ENCODE data around the gene ZNF215. TPM values are rescaled to one million over a fixed set of nuclear protein-coding genes. Genes with fewer than 3 reads are reported as not detected.
"Not testable (repeated sequence)": the region's sequence is repeated elsewhere in the genome, so short reads cannot be mapped to it uniquely, and the experiment has no call there.

Gene ZNF215
- total and polyA plus RNA-seq, 2 donors (not counting 3 experiments of a cell fraction or from before 2014, with no cell fraction given), result 1.2 to 2.9 TPM

DNA sequence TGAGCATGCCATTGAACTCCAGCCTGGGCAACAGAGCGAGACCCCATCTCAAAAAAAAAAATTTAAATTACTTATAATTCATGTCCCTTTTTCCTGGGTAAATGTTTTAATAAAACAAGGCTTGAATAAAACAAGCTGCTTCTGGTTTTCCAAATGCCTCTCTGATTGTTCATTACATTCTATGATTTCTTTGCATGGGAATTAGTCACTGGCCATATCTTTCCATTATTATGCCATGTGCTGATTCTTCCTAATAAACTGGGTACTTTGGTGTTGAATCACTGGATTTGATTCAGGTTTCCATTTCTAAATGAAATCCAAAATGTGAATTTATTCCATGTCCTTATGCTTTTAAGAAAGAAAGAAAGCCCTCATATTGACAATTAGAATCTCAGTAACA is 42.6 kb downstream of the ZNF215 start:
- CTCF ChIA-PET, result interaction anchor here (1.2 kb wide), 1 partner anchor 11 kb away, joined by 3 read pairs; no protein-coding TSS in a partner anchor

DNA sequence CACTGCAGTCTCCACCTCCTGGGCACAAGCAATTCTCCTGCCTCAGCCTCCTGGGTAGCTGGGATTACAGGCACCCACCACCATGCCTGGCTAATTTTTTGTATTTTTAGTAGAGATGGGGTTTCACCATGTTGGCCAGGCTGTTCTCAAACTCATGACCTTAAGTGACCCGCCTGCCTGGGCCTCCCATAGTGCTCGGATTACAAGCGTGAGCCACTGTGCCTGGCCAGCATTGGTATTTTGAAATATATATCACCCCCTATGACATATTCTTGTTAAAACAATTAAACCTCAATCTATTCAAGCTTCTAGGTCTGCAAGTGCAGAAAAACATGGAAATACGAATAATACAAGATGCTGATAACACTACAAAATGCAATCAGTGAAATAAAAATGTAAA is 43.6 kb downstream of the ZNF215 start:
- H3K9me1 ChIP-seq (replicated peaks; ENCODE audit: control insufficient read depth, extremely low read depth, insufficient read depth, low read length); FAIRE-seq; H3K27me3 ChIP-seq (ENCODE audit: control insufficient read depth in 2 of 2, insufficient read depth in 2 of 2, low read length in 2 of 2); intact Hi-C loops (cut with micrococcal nuclease); H3K27ac ChIP-seq (ENCODE audit: insufficient read depth, low read depth, low read length); H3K4me3 ChIP-seq (replicated peaks in 1 of 3; ENCODE audit: insufficient read depth in 1 of 3, low read depth in 1 of 3, low read length in 3 of 3); H4K20me1 ChIP-seq (replicated peaks; ENCODE audit: control insufficient read depth, extremely low read depth, insufficient read depth, low read length); H3K36me3 ChIP-seq (ENCODE audit: control insufficient read depth in 2 of 2, extremely low read depth in 1 of 2, insufficient read depth in 2 of 2, low read length in 2 of 2); dilution Hi-C loops (cut with MboI; ENCODE audit: extremely low pct_ligation_motif_present, low sequenced_read_pairs); POLR2A ChIA-PET; H3K79me2 ChIP-seq (ENCODE audit: control insufficient read depth, insufficient read depth, low read length); H3K4me2 ChIP-seq (ENCODE audit: insufficient read depth, low read length); H2AFZ ChIP-seq (ENCODE audit: low read depth, low read length); H3K9ac ChIP-seq (replicated peaks; ENCODE audit: extremely low read depth, insufficient read depth, low read length); BruUV-seq (replicated peaks); DNase-seq (ENCODE audit: low read depth, low spot score); H3K9me3 ChIP-seq (replicated peaks; ENCODE audit: control insufficient read depth, insufficient read depth, low read length); H3K4me1 ChIP-seq (ENCODE audit: control insufficient read depth, extremely low read depth, insufficient read depth, low read length): not testable (repeated sequence)
- CTCF ChIA-PET, result interaction anchor here (1.2 kb wide), 1 partner anchor 10 kb away, joined by 3 read pairs; no protein-coding TSS in a partner anchor

More for the DNA sequence above, 42.6 kb downstream of the ZNF215 start:
- dilution Hi-C loops (cut with MboI; ENCODE audit: extremely low pct_ligation_motif_present, low sequenced_read_pairs) (no loop called here), intact Hi-C loops (cut with micrococcal nuclease) (no loop called here)
- no peaks in the 10 kb centered on the region for H3K27me3 ChIP-seq (ENCODE audit: control insufficient read depth in 2 of 2, insufficient read depth in 2 of 2, low read length in 2 of 2)
- no peaks in the 10 kb centered on the region for H3K9me3 ChIP-seq (replicated peaks; ENCODE audit: control insufficient read depth, insufficient read depth, low read length)
- H3K27ac ChIP-seq (ENCODE audit: insufficient read depth, low read depth, low read length), result no peak overlapping the region
- no peak overlapping the region for H3K4me3 ChIP-seq (replicated peaks in 1 of 3; ENCODE audit: insufficient read depth in 1 of 3, low read depth in 1 of 3, low read length in 3 of 3)
- no peak overlapping the region for H2AFZ ChIP-seq (ENCODE audit: low read depth, low read length)
- H3K4me1 ChIP-seq (ENCODE audit: control insufficient read depth, extremely low read depth, insufficient read depth, low read length), result no peaks in the 10 kb centered on the region
- H3K36me3 ChIP-seq (ENCODE audit: control insufficient read depth in 2 of 2, extremely low read depth in 1 of 2, insufficient read depth in 2 of 2, low read length in 2 of 2), result no peaks in the 10 kb centered on the region
- no peak overlapping the region for H3K4me2 ChIP-seq (ENCODE audit: insufficient read depth, low read length)
- no peak overlapping the region for H3K9ac ChIP-seq (replicated peaks; ENCODE audit: extremely low read depth, insufficient read depth, low read length)
- no peaks in the 10 kb centered on the region for H3K9me1 ChIP-seq (replicated peaks; ENCODE audit: control insufficient read depth, extremely low read depth, insufficient read depth, low read length)
- POLR2A ChIA-PET, result no interaction called here
- no peaks in the 10 kb centered on the region for H4K20me1 ChIP-seq (replicated peaks; ENCODE audit: control insufficient read depth, extremely low read depth, insufficient read depth, low read length)
- FAIRE-seq (no peak), DNase-seq (ENCODE audit: low read depth, low spot score) (no peak)
- TF ChIP-seq GATA2 (IDR thresholded peaks at IDR 0.05; ENCODE audit: insufficient read depth, insufficient read length, low read depth, low read length) (no peak), POLR2AphosphoS5 (IDR thresholded peaks at IDR 0.05; ENCODE audit: insufficient read depth, low read depth, low read length) (no peak), MYC (IDR thresholded peaks at IDR 0.05; ENCODE audit: low read depth, low read length) (no peak), JUN (IDR thresholded peaks at IDR 0.05; ENCODE audit: borderline replicate concordance, insufficient read depth, insufficient read length, low read depth) (no peak), FOS (IDR thresholded peaks at IDR 0.05; ENCODE audit: borderline replicate concordance, insufficient read depth, low read length) (no peak), EZH2 (IDR thresholded peaks at IDR 0.05; ENCODE audit: borderline replicate concordance, low read depth, low read length, severe bottlenecking) (no peak), POLR2A (IDR thresholded peaks at IDR 0.05; ENCODE audit: low read depth, low read length) (no peak)
- TF ChIP-seq, protein P1, sequence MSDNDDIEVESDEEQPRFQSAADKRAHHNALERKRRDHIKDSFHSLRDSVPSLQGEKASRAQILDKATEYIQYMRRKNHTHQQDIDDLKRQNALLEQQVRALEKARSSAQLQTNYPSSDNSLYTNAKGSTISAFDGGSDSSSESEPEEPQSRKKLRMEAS (IDR thresholded peaks at IDR 0.05; ENCODE audit: insufficient read depth, insufficient read length), result no peak
- TF ChIP-seq, protein P2, sequence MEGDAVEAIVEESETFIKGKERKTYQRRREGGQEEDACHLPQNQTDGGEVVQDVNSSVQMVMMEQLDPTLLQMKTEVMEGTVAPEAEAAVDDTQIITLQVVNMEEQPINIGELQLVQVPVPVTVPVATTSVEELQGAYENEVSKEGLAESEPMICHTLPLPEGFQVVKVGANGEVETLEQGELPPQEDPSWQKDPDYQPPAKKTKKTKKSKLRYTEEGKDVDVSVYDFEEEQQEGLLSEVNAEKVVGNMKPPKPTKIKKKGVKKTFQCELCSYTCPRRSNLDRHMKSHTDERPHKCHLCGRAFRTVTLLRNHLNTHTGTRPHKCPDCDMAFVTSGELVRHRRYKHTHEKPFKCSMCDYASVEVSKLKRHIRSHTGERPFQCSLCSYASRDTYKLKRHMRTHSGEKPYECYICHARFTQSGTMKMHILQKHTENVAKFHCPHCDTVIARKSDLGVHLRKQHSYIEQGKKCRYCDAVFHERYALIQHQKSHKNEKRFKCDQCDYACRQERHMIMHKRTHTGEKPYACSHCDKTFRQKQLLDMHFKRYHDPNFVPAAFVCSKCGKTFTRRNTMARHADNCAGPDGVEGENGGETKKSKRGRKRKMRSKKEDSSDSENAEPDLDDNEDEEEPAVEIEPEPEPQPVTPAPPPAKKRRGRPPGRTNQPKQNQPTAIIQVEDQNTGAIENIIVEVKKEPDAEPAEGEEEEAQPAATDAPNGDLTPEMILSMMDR (IDR thresholded peaks at IDR 0.05; ENCODE audit: extremely low read depth in 1 of 2, insufficient read depth in 1 of 2, low read depth in 1 of 2, low read length in 2 of 2), result no peak
- no TSS peak for BruUV-seq (replicated peaks)
- H3K79me2 ChIP-seq (ENCODE audit: control insufficient read depth, insufficient read depth, low read length), result no peaks in the 10 kb centered on the region
